Measurements from ENCODE around the gene MLLT3.

MLLT3 gene

GRCh38 chr9:20396509-20396908 lies 225.8 kb downstream of the MLLT3 start:
- Mint-ChIP-seq H3K27me3 (no peaks in the 10 kb centered on the region), H3K4me1 (peaks cover 0 to 2% of the 10 kb centered on the region in 2 donors), H3K27ac (no peak overlapping the region), H3K4me3 (no peak overlapping the region), H3K9me3 (no peaks in the 10 kb centered on the region), H3K36me3 (no peaks in the 10 kb centered on the region)
- ATAC-seq (replicated peaks) (no peak), DNase-seq (no peak)

DNA sequence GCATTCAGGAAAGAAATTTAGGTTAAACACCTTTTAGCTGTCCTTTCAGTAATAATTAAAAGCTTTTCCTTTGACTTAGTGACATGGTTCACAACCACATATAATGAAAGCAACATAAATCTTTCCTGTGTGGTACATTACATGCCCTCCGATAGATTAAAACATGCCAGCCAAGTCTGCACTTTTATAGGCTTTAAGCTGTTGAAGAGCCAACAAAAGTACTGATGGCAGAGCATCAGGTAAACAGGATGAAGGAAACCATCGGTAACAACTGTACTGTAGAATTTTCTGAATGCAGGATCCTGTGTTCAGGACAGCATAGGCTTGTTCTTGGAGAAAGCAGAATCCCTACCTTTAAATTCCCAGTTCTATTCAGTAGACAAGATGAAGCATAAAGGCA lies 226.6 kb downstream of the MLLT3 start:
- ATAC-seq (replicated peaks) (no peak), DNase-seq (no peak)
- H3K27ac Mint-ChIP-seq, result no peak overlapping the region
- no peaks in the 10 kb centered on the region for H3K36me3 Mint-ChIP-seq
- no peaks in the 10 kb centered on the region for H3K9me3 Mint-ChIP-seq
- H3K4me1 Mint-ChIP-seq, result peaks cover 0 to 2% of the 10 kb centered on the region in 2 donors
- H3K27me3 Mint-ChIP-seq, result no peaks in the 10 kb centered on the region
- no peak overlapping the region for H3K4me3 Mint-ChIP-seq

DNA sequence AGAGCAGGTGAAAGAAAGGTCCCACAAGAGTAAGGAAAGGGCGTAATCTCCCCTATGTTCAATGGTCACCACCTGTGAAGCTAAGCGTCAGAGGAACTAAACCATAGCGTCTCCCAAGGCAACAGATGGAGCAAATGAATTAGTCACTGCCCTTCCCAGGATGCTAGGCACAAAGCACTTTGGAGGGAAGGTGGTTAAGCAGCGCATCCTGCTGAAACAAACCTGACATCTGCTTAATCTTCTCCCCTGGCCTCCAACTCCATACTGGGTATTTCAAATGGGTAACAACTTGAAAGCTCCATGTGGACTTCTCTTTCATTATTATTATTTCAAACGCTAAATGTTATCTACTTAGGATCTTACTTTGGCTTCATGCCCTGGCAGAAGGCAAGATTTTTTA lies 227.3 kb downstream of the MLLT3 start:
- Mint-ChIP-seq H3K4me1 (peaks cover 0 to 2% of the 10 kb centered on the region in 2 donors), H3K27me3 (no peaks in the 10 kb centered on the region), H3K36me3 (no peaks in the 10 kb centered on the region), H3K9me3 (no peaks in the 10 kb centered on the region), H3K4me3 (no peak overlapping the region), H3K27ac (no peak overlapping the region)
- DNase-seq (no peak), ATAC-seq (replicated peaks) (no peak)

DNA sequence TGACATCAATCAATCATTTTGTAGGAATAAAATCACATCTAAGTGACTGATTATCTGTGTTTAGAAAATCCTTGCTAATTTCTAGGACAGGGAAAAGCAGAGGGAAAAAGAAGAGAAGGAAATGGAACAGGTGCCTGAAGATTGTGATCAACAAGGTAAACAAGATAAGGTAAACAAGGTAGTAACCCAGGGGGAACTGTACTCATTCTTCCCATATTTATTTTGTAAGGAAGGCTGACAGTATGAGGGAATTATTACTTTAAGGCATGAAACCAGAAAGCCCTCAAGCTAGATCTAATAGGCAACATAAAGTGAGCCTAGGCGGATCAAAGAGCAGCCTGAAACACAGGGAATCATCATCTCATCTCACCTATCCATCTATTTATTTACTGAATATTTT lies 231.1 kb downstream of the MLLT3 start:
- Mint-ChIP-seq H3K9me3 (peaks cover 0 to 3% of the 10 kb centered on the region in 2 donors), H3K4me1 (peaks cover 0 to 2% of the 10 kb centered on the region in 2 donors), H3K36me3 (peaks cover 0 to 4% of the 10 kb centered on the region in 2 donors), H3K27ac (no peak overlapping the region), H3K4me3 (no peak overlapping the region), H3K27me3 (no peaks in the 10 kb centered on the region)
- DNase-seq (no peak), ATAC-seq (replicated peaks) (no peak)

GRCh38 chr9:20390400-20390799 lies 231.9 kb downstream of the MLLT3 start:
- Mint-ChIP-seq H3K27me3 (no peaks in the 10 kb centered on the region), H3K9me3 (peaks cover 0 to 3% of the 10 kb centered on the region in 2 donors), H3K4me1 (no peaks in the 10 kb centered on the region), H3K4me3 (no peak overlapping the region), H3K27ac (no peak overlapping the region), H3K36me3 (peaks cover 0 to 4% of the 10 kb centered on the region in 2 donors)
- DNase-seq (no peak), ATAC-seq (replicated peaks) (no peak)

DNA sequence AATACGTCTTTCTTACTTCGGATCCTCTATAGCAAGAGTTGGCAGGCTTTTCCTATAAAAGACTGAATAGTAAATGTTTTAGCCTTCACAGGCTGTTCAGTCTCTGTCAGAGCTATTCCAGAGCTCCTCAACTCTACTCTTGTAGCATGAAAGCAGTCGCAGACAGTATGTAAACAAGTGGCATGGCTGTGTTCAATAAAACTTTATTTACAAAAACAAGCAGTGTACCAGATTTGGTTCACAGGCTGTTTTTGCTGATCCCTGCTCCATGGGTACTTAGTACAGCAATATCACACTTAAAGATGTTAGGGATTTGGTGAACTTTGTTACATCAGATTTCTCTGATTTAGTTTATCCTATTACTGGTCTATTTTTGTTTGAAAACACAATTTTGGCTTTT lies 235.2 kb downstream of the MLLT3 start:
- no peak for DNase-seq
- Mint-ChIP-seq H3K36me3 (peaks cover 0 to 4% of the 10 kb centered on the region in 2 donors), H3K9me3 (peaks cover 0 to 3% of the 10 kb centered on the region in 2 donors), H3K4me1 (peaks cover 5 to 6% of the 10 kb centered on the region in 2 donors), H3K27ac (no peak overlapping the region), H3K27me3 (peaks cover 0 to 6% of the 10 kb centered on the region in 2 donors), H3K4me3 (no peak overlapping the region)
- no peak for ATAC-seq (replicated peaks)

DNA sequence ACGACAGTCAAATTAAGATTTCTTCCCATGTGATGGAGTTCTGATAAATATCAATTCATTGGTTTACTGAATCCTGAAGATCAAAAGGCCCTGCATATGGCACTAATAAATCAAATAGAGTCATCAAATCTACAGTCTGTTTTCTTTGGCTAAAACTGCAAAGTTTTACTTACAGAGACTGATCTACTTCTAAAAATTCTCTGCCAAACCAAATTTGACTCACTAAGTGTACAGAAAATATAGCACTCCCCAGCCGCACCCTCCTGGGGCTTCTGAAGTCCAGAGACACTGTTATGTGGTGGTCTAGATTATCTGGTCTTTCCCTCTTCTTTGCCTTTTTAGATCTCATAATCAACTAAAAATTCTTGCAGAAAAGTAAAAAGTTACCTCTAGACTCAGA lies 237.7 kb downstream of the MLLT3 start:
- H3K4me1 Mint-ChIP-seq, result peaks cover 7 to 13% of the 10 kb centered on the region in 2 donors
- ATAC-seq (replicated peaks), result no peak
- no peak overlapping the region for H3K27ac Mint-ChIP-seq
- DNase-seq, result no peak
- H3K27me3 Mint-ChIP-seq, result peaks cover 7 to 17% of the 10 kb centered on the region in 2 donors
- peaks cover 2 to 4% of the 10 kb centered on the region in 2 donors for H3K36me3 Mint-ChIP-seq
- peaks cover 0 to 3% of the 10 kb centered on the region in 2 donors for H3K9me3 Mint-ChIP-seq
- H3K4me3 Mint-ChIP-seq, result no peak overlapping the region

DNA sequence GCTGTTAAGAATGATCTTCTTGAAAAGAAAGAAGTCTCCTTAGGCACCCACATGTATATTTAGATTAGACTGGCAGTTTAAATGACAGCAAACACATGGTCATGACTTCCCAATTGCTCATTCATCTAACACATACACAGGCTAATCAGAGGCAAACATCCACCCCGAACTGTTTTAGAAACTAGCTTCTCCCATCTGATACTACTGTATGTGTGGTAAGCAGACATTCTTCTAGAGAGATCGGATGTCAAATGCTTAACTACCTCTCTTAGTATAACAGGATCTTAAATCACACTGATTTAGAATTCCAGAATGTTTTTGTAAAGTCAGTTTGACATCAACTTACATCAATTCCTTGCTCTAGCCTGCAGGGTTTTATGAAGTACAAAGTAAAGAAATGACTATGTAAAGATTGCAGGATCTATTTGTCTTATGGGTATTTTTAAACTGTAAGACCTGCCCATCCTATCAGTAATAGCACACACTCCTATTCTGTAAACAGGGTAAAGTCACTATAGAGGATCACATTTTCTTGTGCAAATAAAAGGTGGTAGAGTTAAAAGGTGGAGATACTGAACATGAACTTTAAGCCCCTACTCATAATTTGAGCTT lies 239.7 kb downstream of the MLLT3 start:
- H3K4me1 Mint-ChIP-seq, result peaks cover 7 to 13% of the 10 kb centered on the region in 2 donors
- DNase-seq (no peak), ATAC-seq (replicated peaks) (no peak)
- H3K27ac Mint-ChIP-seq, result no peak overlapping the region
- H3K9me3 Mint-ChIP-seq, result no peaks in the 10 kb centered on the region
- peaks cover 0 to 2% of the 10 kb centered on the region in 2 donors for H3K36me3 Mint-ChIP-seq
- H3K4me3 Mint-ChIP-seq, result no peak overlapping the region
- peaks cover 7 to 17% of the 10 kb centered on the region in 2 donors for H3K27me3 Mint-ChIP-seq

GRCh38 chr9:20380546-20380945 lies 241.8 kb downstream of the MLLT3 start:
- Mint-ChIP-seq H3K4me3 (no peak overlapping the region), H3K4me1 (peaks cover 13 to 29% of the 10 kb centered on the region in 2 donors), H3K27ac (no peak overlapping the region), H3K36me3 (peaks cover 0 to 2% of the 10 kb centered on the region in 2 donors), H3K27me3 (peaks cover 7 to 23% of the 10 kb centered on the region in 2 donors), H3K9me3 (no peaks in the 10 kb centered on the region)
- ATAC-seq (replicated peaks) (no peak), DNase-seq (no peak)

DNA sequence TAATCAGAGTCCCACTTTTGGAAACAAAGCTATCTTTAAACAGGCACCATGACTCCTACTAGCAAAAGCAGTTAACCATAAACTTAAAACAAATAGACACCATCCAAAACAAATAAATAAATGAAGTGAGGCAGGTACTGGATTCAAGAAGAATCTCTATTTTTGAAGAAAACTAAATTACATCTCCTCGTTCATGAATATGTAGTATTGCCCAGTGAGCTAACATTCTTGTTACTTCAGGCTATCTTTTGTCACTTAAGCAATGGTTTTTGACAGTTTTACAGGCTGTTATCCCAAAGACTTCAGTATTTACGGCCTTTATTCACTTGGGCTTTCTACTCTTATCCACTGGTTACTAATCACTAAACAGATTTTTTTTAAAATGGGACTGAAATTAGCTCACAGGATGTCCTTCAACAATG lies 242.5 kb downstream of the MLLT3 start:
- H3K4me3 Mint-ChIP-seq, result no peak overlapping the region
- peaks cover 0 to 2% of the 10 kb centered on the region in 2 donors for H3K36me3 Mint-ChIP-seq
- no peak for DNase-seq
- peaks cover 13 to 29% of the 10 kb centered on the region in 2 donors for H3K4me1 Mint-ChIP-seq
- peaks cover 7 to 23% of the 10 kb centered on the region in 2 donors for H3K27me3 Mint-ChIP-seq
- no peak for ATAC-seq (replicated peaks)
- H3K9me3 Mint-ChIP-seq, result no peaks in the 10 kb centered on the region
- H3K27ac Mint-ChIP-seq, result no peak overlapping the region

DNA sequence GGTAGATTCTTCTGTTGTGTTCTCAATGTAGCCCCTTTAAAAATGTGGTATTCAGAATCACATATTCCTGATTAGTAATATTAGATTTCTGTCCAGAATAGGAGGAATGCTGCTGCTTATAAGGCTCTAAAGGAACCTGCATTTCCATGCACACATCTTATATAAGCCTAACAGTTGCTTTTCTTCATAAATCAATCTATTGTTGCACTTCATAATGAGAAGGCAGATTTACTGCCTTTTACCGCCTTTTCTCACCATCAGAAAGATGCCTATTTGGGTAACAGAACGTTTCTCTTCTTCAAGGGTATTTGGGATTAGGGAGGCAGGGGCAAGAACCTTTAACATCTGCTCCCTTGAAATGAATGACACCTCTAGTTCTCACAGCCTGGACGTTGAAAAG lies 243.4 kb downstream of the MLLT3 start:
- Mint-ChIP-seq H3K4me1 (peaks cover 13 to 29% of the 10 kb centered on the region in 2 donors), H3K27ac (no peak overlapping the region), H3K9me3 (no peaks in the 10 kb centered on the region), H3K4me3 (no peak overlapping the region), H3K27me3 (peaks cover 7 to 23% of the 10 kb centered on the region in 2 donors), H3K36me3 (peaks cover 0 to 2% of the 10 kb centered on the region in 2 donors)
- DNase-seq (no peak), ATAC-seq (replicated peaks) (no peak)

DNA sequence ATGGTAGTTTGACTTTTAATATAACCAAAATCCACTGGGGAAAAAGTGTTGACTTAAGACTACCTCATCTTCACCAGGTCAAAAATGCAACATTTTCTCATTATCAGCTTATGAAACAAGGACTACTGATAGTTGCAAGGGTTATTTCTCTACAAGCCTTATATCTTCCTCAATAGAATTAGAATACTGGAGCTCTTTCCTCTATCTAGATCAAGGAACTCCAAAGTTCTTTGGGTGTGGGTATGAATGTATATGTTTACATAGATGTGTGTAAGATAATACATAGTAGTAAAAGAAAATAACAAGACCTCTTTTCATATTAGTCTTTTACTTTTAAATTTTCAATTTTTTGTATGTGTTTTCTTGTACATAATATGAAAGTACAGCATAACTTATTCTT lies 244.5 kb downstream of the MLLT3 start:
- Mint-ChIP-seq H3K36me3 (peaks cover 0 to 2% of the 10 kb centered on the region in 2 donors), H3K4me3 (no peak overlapping the region), H3K4me1 (peaks cover 15 to 35% of the 10 kb centered on the region in 2 donors), H3K9me3 (no peaks in the 10 kb centered on the region), H3K27ac (no peak overlapping the region), H3K27me3 (peaks cover 7 to 23% of the 10 kb centered on the region in 2 donors)
- ATAC-seq (replicated peaks), result no peak
- no peak for DNase-seq

- Mint-ChIP-seq H3K9me3 (no peaks in the 10 kb centered on the region), H3K27me3 (peaks cover 7 to 16% of the 10 kb centered on the region in 2 donors), H3K27ac (no peak overlapping the region), H3K36me3 (peaks cover under 1 to 3% of the 10 kb centered on the region in 2 donors), H3K4me3 (peak overlapping the region in 1 of 2 donors; percentile 37), H3K4me1 (peaks cover 11 to 29% of the 10 kb centered on the region in 2 donors)
- no peak for DNase-seq
- ATAC-seq (replicated peaks), result no peak
Measured at GRCh38 chr9:20376731-20377375, 245.4 kb downstream of the MLLT3 start.

DNA sequence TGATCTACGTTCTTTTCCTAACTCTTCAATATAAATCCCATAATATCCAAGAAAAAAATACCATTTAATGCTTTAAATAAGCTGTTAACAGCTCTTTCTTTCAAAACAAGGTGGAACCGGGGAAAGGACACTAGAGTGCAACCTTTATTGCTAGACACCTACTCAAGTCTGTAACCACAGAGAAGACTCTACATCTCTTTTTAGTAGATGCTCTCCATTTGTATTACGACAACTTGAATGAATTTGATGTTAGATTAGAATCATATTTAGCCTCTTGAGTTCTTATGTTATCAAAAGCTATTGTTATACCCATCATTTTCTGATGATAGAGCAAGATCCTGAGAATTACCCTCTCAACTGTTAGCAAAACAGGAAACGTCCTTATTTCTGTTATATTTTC lies 246.3 kb downstream of the MLLT3 start:
- peaks cover 3 to 5% of the 10 kb centered on the region in 2 donors for H3K36me3 Mint-ChIP-seq
- no peak for DNase-seq
- peaks cover 11 to 29% of the 10 kb centered on the region in 2 donors for H3K4me1 Mint-ChIP-seq
- H3K27me3 Mint-ChIP-seq, result peaks cover 7 to 16% of the 10 kb centered on the region in 2 donors
- no peak overlapping the region for H3K27ac Mint-ChIP-seq
- no peak overlapping the region for H3K4me3 Mint-ChIP-seq
- H3K9me3 Mint-ChIP-seq, result no peaks in the 10 kb centered on the region
- no peak for ATAC-seq (replicated peaks)

DNA sequence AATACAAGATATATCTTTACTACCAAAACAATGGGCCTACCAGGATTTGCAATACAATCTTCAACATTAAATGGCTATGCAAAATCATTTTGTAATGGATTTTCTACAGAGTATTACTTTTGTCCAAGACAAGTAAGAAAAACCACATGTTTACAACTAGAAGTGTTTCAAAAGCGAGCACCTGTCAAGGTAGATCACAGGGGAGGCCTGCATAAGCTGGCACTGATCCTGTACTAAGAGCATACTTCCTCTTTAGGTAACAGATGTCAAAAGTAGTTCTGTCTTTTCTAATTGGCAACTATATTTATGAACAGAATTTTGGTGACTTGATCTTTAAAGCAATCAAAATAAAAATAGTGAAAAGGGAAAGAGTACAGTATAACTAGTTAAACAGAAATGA lies 249.0 kb downstream of the MLLT3 start:
- H3K27me3 Mint-ChIP-seq, result peaks cover 0 to 6% of the 10 kb centered on the region in 2 donors
- no peak overlapping the region for H3K4me3 Mint-ChIP-seq
- H3K4me1 Mint-ChIP-seq, result peaks cover 9 to 22% of the 10 kb centered on the region in 2 donors
- H3K36me3 Mint-ChIP-seq, result peaks cover 3% of the 10 kb centered on the region in 2 donors
- no peak overlapping the region for H3K27ac Mint-ChIP-seq
- ATAC-seq (replicated peaks) (peak; percentile 46 to 65), DNase-seq (no peak)
- H3K9me3 Mint-ChIP-seq, result no peaks in the 10 kb centered on the region

Data from stimulated activated naive B cell treated with anti-CD40 and anti-IgM and Interleukin-4, amounts not matched to agents 10 μg/mL and 1 μg/mL and 100 μg/mL, for 72 hours (primary cell).